Activated CD4-positive, alpha-beta T cell treated with anti-CD3 and anti-CD28 coated beads for 36 hours (primary cell): Measurements from ENCODE around the gene PEX7. TPM values are rescaled to one million over a fixed set of nuclear protein-coding genes. Genes with fewer than 3 reads are reported as not detected.
"Not testable (repeated sequence)": the region's sequence is repeated elsewhere in the genome, so short reads cannot be mapped to it uniquely, and the experiment has no call there.

Experiments used
- ATAC-seq: fragments of 200-7000 bp; cut with Tn5 transposase; one replicate; pipeline ENCODE4 v1.10.0; 2021; ENCODE audit warnings: mild to moderate bottlenecking, moderate library complexity
- CTCF ChIA-PET: fragments of 350-600 bp; sonication (Branson Sonifier 250); formaldehyde crosslinking; loops from one replicate; lab custom pipeline; 2021; ENCODE audit warnings: antibody characterized with exemption; lab: Charles Lee
- POLR2A ChIA-PET: fragments of 350-600 bp; sonication (Branson Sonifier 250); formaldehyde crosslinking; loops from one replicate; lab custom pipeline; 2021; ENCODE audit warnings: antibody characterized with exemption, inconsistent platforms; lab: Charles Lee
- DNase-seq: peaks from one replicate; pipeline ENCODE4 v3.0.0-alpha.2; 2020
- H3K27ac Mint-ChIP-seq: one replicate; pipeline ENCODE4 v1.8.0; 2021; ENCODE audit warnings: mixed read lengths
- H3K27me3 Mint-ChIP-seq: one replicate; pipeline ENCODE4 v1.8.0; 2021; ENCODE audit warnings: mixed read lengths
- H3K36me3 Mint-ChIP-seq: one replicate; pipeline ENCODE4 v1.8.0; 2021; ENCODE audit warnings: low read depth, mixed read lengths
- H3K4me1 Mint-ChIP-seq: one replicate; pipeline ENCODE4 v1.8.0; 2021; ENCODE audit warnings: mixed read lengths
- H3K4me3 Mint-ChIP-seq: one replicate; pipeline ENCODE4 v1.8.0; 2021; ENCODE audit warnings: mild to moderate bottlenecking, moderate library complexity, mixed read lengths
- H3K9me3 Mint-ChIP-seq: one replicate; pipeline ENCODE4 v1.8.0; 2021; ENCODE audit warnings: low read depth, mixed read lengths
- intact Hi-C, 2 experiments: fragments of 100-400 bp; cut with DNase I in 1 of 2; cut with micrococcal nuclease in 1 of 2; formaldehyde crosslinking; loops; one replicate each; pipeline versions ENCODE4 v1.14.2 to v1.15.1; 2022 to 2024; cut with DNase I, micrococcal nuclease
- total RNA-seq, 2 experiments: library from RNA; stranded (reverse); gene quantifications; one replicate each; pipeline ENCODE4 v1.2.3, GENCODE V29; 2021

PEX7 gene
- total RNA-seq, 2 experiments from 2014 or later = 3.6 to 4.9 TPM

GRCh38 chr6:136782021-136782770 lies 40.2 kb upstream of the PEX7 start:
- ATAC-seq = peak; percentile 77
- Mint-ChIP-seq H3K4me1 (peaks cover 45% of the 10 kb centered on the region), H3K27me3 (no peaks in the 10 kb centered on the region), H3K4me3 (no peak overlapping the region), H3K36me3 (peaks cover 12% of the 10 kb centered on the region), H3K9me3 (no peaks in the 10 kb centered on the region), H3K27ac (peak overlapping the region; percentile 69)
- ChIA-PET POLR2A (no interaction called here), CTCF (interaction anchor here (0.6 to 0.9 kb wide), 4 partner anchors 50 to 364 kb away, joined by 3 to 4 read pairs (median 4); no protein-coding TSS in a partner anchor)
- DNase-seq = no peak
- intact Hi-C loops = loop anchor here in 1 of 2 experiments (2.0 kb wide), 1 partner anchor 29 kb away; no protein-coding TSS in a partner anchor

DNA sequence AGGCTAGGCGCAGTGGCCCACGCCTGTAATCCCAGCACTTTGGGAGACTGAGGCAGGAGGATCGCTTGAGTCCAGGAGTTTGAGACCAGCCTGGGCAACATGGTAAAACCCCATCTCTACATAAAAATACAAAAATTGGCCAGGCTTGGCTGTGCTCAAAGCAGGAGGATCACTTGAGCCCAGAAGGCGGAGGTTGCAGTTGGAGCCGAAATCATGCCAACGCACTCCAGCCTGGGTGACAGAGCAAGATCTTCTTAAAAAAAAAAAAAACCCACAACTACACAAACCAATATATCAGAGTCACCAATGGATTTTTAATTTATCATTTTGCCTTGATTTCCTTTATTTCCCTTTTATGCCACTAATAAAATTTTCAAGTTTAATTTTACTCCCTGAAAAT lies 39.4 kb upstream of the PEX7 start:
- Mint-ChIP-seq H3K9me3 (no peaks in the 10 kb centered on the region), H3K27me3 (no peaks in the 10 kb centered on the region), H3K27ac (no peak overlapping the region), H3K4me3 (no peak overlapping the region), H3K36me3 (peaks cover 12% of the 10 kb centered on the region), H3K4me1 (peaks cover 53% of the 10 kb centered on the region)
- intact Hi-C loops = loop anchor here in 1 of 2 experiments (2.0 kb wide), 1 partner anchor 30 kb away; no protein-coding TSS in a partner anchor
- ChIA-PET CTCF (interaction anchor here (0.7 to 10.4 kb wide), 3 partner anchors 9 to 139 kb away, joined by 4 to 263 read pairs (median 11); partner anchors contain the start of gene MAP3K5), POLR2A (no interaction called here)
- ATAC-seq (no peak), DNase-seq (no peak)

DNA sequence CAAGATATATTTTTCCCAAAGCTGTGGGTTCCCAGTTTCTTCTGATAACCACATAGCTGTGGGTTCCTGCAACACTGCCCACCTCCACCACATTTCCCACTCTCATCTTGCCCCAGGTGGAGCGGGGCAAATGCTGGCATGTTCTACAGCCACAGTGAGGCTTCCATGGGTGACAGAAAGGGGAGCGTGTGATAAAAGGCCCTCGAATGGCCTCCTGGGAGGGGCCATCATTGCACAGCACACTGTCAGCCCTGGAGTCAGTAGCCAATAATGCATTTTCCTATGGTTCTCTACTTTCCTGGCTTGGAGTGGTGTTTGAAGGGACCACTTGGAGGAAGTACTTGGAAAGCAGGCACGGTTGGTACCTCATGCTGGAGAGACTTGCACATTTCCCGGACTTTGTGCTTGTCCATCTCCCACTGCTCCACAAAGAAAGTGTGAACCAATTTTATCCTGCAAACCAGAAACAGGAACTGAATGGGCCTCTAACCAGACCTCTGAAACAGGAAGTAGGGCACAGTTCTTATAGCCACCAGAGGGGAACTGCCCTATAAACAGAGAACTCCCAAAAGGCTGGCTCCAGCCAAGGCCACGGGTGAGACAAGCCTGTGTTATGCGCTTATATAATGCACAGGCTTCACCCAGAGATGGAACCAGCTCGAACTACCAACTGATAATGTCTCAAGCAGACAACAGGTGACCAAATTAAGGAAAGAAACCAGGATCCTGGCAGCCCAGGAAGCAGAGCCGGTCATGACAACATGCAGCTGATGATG lies 38.7 kb upstream of the PEX7 start:
- H3K9me3 Mint-ChIP-seq = no peaks in the 10 kb centered on the region
- intact Hi-C loops = loop anchor here in 1 of 2 experiments (2.0 kb wide), 2 partner anchors 19 to 31 kb away; no protein-coding TSS in a partner anchor
- ChIA-PET POLR2A (no interaction called here), CTCF (interaction anchor here (1.6 to 10.4 kb wide), 4 partner anchors 9 to 140 kb away, joined by 3 to 263 read pairs (median 9); partner anchors contain the start of gene MAP3K5)
- DNase-seq (no peak), ATAC-seq (no peak)
- H3K4me1 Mint-ChIP-seq = peaks cover 60% of the 10 kb centered on the region
- H3K4me3 Mint-ChIP-seq = peak overlapping the region; percentile 27
- H3K27ac Mint-ChIP-seq = peak overlapping the region; percentile 55
- peaks cover 14% of the 10 kb centered on the region for H3K36me3 Mint-ChIP-seq
- no peaks in the 10 kb centered on the region for H3K27me3 Mint-ChIP-seq

DNA sequence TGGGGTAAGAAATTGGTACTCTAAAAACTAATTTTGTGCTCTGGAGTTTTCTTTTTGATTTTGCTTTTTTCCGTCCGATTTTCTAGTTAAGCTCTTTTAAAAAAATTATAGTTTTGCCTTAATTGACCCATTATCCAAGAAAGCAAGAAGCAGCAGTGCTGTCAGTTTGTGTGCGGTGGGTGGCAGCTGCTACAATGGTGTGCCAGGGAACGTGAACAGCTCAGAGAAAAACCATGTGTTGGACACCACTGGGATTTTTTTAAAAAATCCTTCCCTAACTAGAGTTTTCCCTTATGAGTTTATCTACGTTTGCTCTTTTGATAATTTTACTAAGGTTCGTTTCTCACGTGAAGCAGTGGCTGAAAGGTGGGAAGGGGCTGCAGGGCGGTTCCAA lies 38.1 kb upstream of the PEX7 start:
- H3K27ac Mint-ChIP-seq = peak overlapping the region; percentile 95
- CTCF ChIA-PET = interaction anchor here (1.6 to 10.4 kb wide), 4 partner anchors 8 to 140 kb away, joined by 3 to 263 read pairs (median 9); partner anchors contain the start of gene MAP3K5
- H3K4me1 Mint-ChIP-seq = peaks cover 63% of the 10 kb centered on the region
- POLR2A ChIA-PET = no interaction called here
- H3K9me3 Mint-ChIP-seq = no peaks in the 10 kb centered on the region
- intact Hi-C loops = loop anchor here in 1 of 2 experiments (2.0 kb wide), 1 partner anchor 19 kb away; no protein-coding TSS in a partner anchor
- H3K4me3 Mint-ChIP-seq = peak overlapping the region; percentile 27
- H3K36me3 Mint-ChIP-seq = peaks cover 14% of the 10 kb centered on the region
- ATAC-seq = no peak
- no peaks in the 10 kb centered on the region for H3K27me3 Mint-ChIP-seq
- no peak for DNase-seq

GRCh38 chr6:136784910-136785746 lies 37.3 kb upstream of the PEX7 start:
- CTCF ChIA-PET = interaction anchor here (0.6 to 10.4 kb wide), 4 partner anchors 20 to 141 kb away, joined by 3 to 263 read pairs (median 6); no protein-coding TSS in a partner anchor
- H3K9me3 Mint-ChIP-seq = no peaks in the 10 kb centered on the region
- peak; percentile 67 for DNase-seq
- intact Hi-C loops = loop anchor here in 1 of 2 experiments (2.0 kb wide), 1 partner anchor 20 kb away; no protein-coding TSS in a partner anchor
- H3K4me3 Mint-ChIP-seq = peak overlapping the region; percentile 62
- no peaks in the 10 kb centered on the region for H3K27me3 Mint-ChIP-seq
- POLR2A ChIA-PET = no interaction called here
- H3K36me3 Mint-ChIP-seq = peaks cover 14% of the 10 kb centered on the region
- peak; percentile 66 for ATAC-seq
- peak overlapping the region; percentile 95 for H3K27ac Mint-ChIP-seq
- peaks cover 68% of the 10 kb centered on the region for H3K4me1 Mint-ChIP-seq

DNA sequence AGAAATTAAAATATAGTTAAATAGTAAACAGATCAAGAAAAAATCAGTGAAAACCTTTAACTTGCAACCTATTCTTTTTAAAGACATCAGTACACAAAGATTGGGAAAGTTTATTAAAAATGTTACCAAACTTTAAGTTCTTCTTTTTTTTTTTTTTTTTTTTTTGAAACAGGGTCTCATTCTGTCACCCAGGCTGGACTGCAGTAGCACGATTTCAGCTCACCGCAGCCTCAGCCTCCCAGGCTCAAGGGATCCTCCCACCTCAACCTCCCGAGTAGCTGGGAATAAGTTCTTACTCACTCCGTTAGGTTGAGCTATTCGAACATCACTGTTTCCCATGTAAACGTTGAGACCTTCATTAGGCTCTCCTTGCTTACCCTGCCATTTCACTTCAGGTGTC lies 35.7 kb upstream of the PEX7 start:
- ChIA-PET CTCF (interaction anchor here (0.9 to 10.4 kb wide), 4 partner anchors 31 to 143 kb away, joined by 3 to 263 read pairs (median 7); no protein-coding TSS in a partner anchor), POLR2A (interaction anchor here (0.6 to 1.3 kb wide), 3 partner anchors 9 to 665 kb away, joined by 3 to 4 read pairs (median 4); no protein-coding TSS in a partner anchor)

DNA sequence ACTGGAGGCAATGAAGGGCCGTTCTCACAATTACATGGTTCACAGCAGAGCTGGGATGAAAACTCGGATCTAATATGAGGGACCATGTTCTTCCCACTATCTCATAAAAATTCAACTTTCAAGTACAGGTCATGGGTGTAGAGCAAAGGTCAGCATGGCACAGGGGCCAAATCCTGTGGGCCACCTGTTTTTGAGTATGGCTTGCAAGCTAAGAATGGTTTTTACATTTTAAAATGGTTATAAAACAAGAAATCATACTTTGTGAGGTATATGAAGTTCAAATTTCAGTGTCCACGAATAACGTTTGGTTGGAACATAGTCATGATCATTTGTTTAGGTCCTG lies 34.7 kb upstream of the PEX7 start:
- Mint-ChIP-seq H3K4me3 (no peak overlapping the region), H3K27me3 (no peaks in the 10 kb centered on the region), H3K4me1 (peaks cover 71% of the 10 kb centered on the region), H3K27ac (peak overlapping the region; percentile 81), H3K9me3 (no peaks in the 10 kb centered on the region), H3K36me3 (peaks cover 12% of the 10 kb centered on the region)
- CTCF ChIA-PET = interaction anchor here (0.6 to 10.4 kb wide), 5 partner anchors 15 to 144 kb away, joined by 3 to 263 read pairs (median 3); no protein-coding TSS in a partner anchor
- POLR2A ChIA-PET = interaction anchor here (1.3 kb wide), 1 partner anchor 69 kb away, joined by 3 read pairs; no protein-coding TSS in a partner anchor
- intact Hi-C loops = loop anchor here in 1 of 2 experiments (1.0 kb wide), 1 partner anchor 34 kb away; no protein-coding TSS in a partner anchor
- DNase-seq = no peak
- no peak for ATAC-seq

More for the DNA sequence above, 35.7 kb upstream of the PEX7 start:
- no peak overlapping the region for H3K4me3 Mint-ChIP-seq
- H3K4me1 Mint-ChIP-seq = peaks cover 78% of the 10 kb centered on the region
- H3K27ac Mint-ChIP-seq = no peak overlapping the region
- DNase-seq (no peak), ATAC-seq (no peak)
- peaks cover 14% of the 10 kb centered on the region for H3K36me3 Mint-ChIP-seq
- H3K9me3 Mint-ChIP-seq = no peaks in the 10 kb centered on the region
- intact Hi-C loops = no loop called here
- no peaks in the 10 kb centered on the region for H3K27me3 Mint-ChIP-seq

DNA sequence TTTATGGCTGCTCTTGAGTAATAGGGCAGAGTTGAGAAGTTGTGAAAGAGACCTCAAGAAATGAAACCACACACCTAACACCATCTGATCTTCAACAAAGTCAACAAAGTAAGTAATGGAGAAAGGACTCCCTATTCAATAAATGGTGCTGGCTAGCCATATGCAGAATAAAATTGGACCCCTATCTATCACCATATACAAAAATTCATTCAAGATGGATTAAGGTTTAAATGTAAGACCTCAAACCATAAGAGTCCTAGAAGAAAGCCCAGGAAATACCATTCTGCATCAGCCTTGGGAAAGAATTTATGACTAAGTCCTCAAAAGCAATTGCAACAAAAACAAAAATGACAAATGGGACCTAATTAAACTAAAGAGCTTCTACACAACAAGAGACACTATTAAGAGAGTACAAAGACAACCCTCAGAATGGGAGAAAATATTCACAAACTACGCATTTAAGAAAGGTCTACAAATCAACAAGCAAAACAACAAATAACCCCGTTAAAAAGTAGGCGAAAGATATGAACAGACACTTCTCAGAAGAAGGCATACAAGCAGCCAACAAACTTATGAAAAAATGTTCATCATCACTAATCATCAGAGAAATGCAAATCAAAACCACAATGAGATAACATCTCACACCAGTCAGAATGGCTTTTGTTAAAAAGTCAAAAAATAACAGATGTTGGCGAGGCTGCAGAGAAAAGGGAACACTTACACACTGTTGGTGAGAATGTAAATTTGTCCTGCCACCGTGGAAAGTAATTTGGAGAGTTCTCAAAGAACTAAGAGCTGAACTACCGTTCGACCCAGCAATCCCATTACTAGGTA lies 34.1 kb upstream of the PEX7 start:
- Mint-ChIP-seq H3K27ac (peak overlapping the region; percentile 81), H3K27me3 (no peaks in the 10 kb centered on the region), H3K9me3 (no peaks in the 10 kb centered on the region), H3K4me1 (peaks cover 69% of the 10 kb centered on the region), H3K36me3 (peaks cover 12% of the 10 kb centered on the region), H3K4me3 (peak overlapping the region; percentile 32)
- intact Hi-C loops = loop anchor here in 1 of 2 experiments (1.0 kb wide), 1 partner anchor 35 kb away; no protein-coding TSS in a partner anchor
- ATAC-seq = no peak
- CTCF ChIA-PET = interaction anchor here (0.7 to 10.4 kb wide), 5 partner anchors 16 to 157 kb away, joined by 3 to 263 read pairs (median 3); no protein-coding TSS in a partner anchor
- POLR2A ChIA-PET = interaction anchor here (0.9 kb wide), 1 partner anchor 141 kb away, joined by 3 read pairs; no protein-coding TSS in a partner anchor
- DNase-seq = peak; percentile 17

DNA sequence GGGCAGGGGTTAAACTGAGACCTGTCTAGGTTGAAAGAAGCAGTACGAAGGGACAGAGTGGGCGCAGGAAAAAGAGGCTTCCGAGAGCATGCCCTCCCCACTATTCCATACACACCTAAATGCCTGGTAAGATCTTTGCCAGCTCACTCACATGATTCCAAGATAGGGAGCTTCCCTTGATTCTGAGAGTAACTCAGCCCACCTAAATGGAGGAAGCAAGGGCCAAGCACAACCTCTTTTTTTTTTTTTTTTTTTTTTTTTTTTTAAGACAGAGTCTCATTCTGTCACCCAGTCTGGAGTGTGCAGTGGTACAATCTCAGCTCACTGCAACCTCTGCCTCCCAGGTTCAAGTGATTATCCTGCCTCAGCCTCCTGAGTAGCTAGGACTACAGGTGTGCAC lies 33.0 kb upstream of the PEX7 start:
- CTCF ChIA-PET = interaction anchor here (0.7 to 10.4 kb wide), 6 partner anchors 9 to 145 kb away, joined by 3 to 263 read pairs (median 4); no protein-coding TSS in a partner anchor
- intact Hi-C loops, H3K27me3 Mint-ChIP-seq, H3K36me3 Mint-ChIP-seq, H3K4me3 Mint-ChIP-seq, H3K9me3 Mint-ChIP-seq, DNase-seq, ATAC-seq, H3K27ac Mint-ChIP-seq: not testable (repeated sequence)
- POLR2A ChIA-PET = interaction anchor here (0.9 kb wide), 1 partner anchor 142 kb away, joined by 3 read pairs; no protein-coding TSS in a partner anchor
- peaks cover 60% of the 10 kb centered on the region for H3K4me1 Mint-ChIP-seq
